ENCODE data around the gene ANKRD17. TPM values are rescaled to one million over a fixed set of nuclear protein-coding genes. Genes with fewer than 3 reads are reported as not detected.

ANKRD17 gene
- total RNA-seq, 2 experiments from 2014 or later: 50.6 to 57.5 TPM

- no peak overlapping the region for H3K27ac Mint-ChIP-seq
- no peak overlapping the region for H3K4me3 Mint-ChIP-seq
- peaks cover 88% of the 10 kb centered on the region for H3K36me3 Mint-ChIP-seq
- H3K9me3 Mint-ChIP-seq (ENCODE audit: low read depth): peaks cover 14% of the 10 kb centered on the region
- CTCF ChIA-PET: no interaction called here
- no peak for DNase-seq
- no peak for ATAC-seq
- H3K4me1 Mint-ChIP-seq: peaks cover 3% of the 10 kb centered on the region
- no peaks in the 10 kb centered on the region for H3K27me3 Mint-ChIP-seq
Measured at GRCh38 chr4:73170518-73171198, 87.9 kb downstream of the ANKRD17 start.

GRCh38 chr4:73166212-73166611 lies 92.4 kb downstream of the ANKRD17 start:
- Mint-ChIP-seq H3K4me1 (no peaks in the 10 kb centered on the region), H3K4me3 (no peak overlapping the region), H3K27ac (no peak overlapping the region), H3K27me3 (no peaks in the 10 kb centered on the region), H3K36me3 (peaks cover 69% of the 10 kb centered on the region), H3K9me3 (ENCODE audit: low read depth) (peaks cover 10% of the 10 kb centered on the region)
- no peak for ATAC-seq
- no peak for DNase-seq
- CTCF ChIA-PET: interaction anchor here (1.3 kb wide), 1 partner anchor 19 kb away, joined by 3 read pairs; no protein-coding TSS in a partner anchor

GRCh38 chr4:73161527-73162185 lies 96.9 kb downstream of the ANKRD17 start:
- Mint-ChIP-seq H3K4me1 (no peaks in the 10 kb centered on the region), H3K4me3 (no peak overlapping the region), H3K9me3 (ENCODE audit: low read depth) (peaks cover 10% of the 10 kb centered on the region), H3K36me3 (peaks cover 54% of the 10 kb centered on the region), H3K27ac (no peak overlapping the region), H3K27me3 (no peaks in the 10 kb centered on the region)
- CTCF ChIA-PET: no interaction called here
- DNase-seq (no peak), ATAC-seq (no peak)

GRCh38 chr4:73156394-73156793 lies 102.2 kb downstream of the ANKRD17 start:
- H3K27ac Mint-ChIP-seq: no peak overlapping the region
- CTCF ChIA-PET: no interaction called here
- no peak for DNase-seq
- no peaks in the 10 kb centered on the region for H3K4me1 Mint-ChIP-seq
- ATAC-seq: no peak
- no peak overlapping the region for H3K4me3 Mint-ChIP-seq
- peaks cover 3% of the 10 kb centered on the region for H3K9me3 Mint-ChIP-seq (ENCODE audit: low read depth)
- peaks cover 49% of the 10 kb centered on the region for H3K36me3 Mint-ChIP-seq
- H3K27me3 Mint-ChIP-seq: no peaks in the 10 kb centered on the region

- H3K4me1 Mint-ChIP-seq: no peaks in the 10 kb centered on the region
- no peak overlapping the region for H3K4me3 Mint-ChIP-seq
- H3K27ac Mint-ChIP-seq: no peak overlapping the region
- peaks cover 46% of the 10 kb centered on the region for H3K36me3 Mint-ChIP-seq
- DNase-seq (no peak), ATAC-seq (no peak)
- H3K9me3 Mint-ChIP-seq (ENCODE audit: low read depth): peaks cover 3% of the 10 kb centered on the region
- no peaks in the 10 kb centered on the region for H3K27me3 Mint-ChIP-seq
- CTCF ChIA-PET: interaction anchor here (0.6 kb wide), 1 partner anchor 207 kb away, joined by 3 read pairs; no protein-coding TSS in a partner anchor
Measured at GRCh38 chr4:73152893-73153292, 105.7 kb downstream of the ANKRD17 start.

- DNase-seq (no peak), ATAC-seq (no peak)
- Mint-ChIP-seq H3K27ac (no peak overlapping the region), H3K4me3 (no peak overlapping the region), H3K36me3 (peaks cover 43% of the 10 kb centered on the region), H3K4me1 (no peaks in the 10 kb centered on the region), H3K27me3 (no peaks in the 10 kb centered on the region), H3K9me3 (ENCODE audit: low read depth) (no peaks in the 10 kb centered on the region)
- CTCF ChIA-PET: no interaction called here
Measured at GRCh38 chr4:73142995-73143547, 115.5 kb downstream of the ANKRD17 start.

- no peak for DNase-seq
- ATAC-seq: no peak
- Mint-ChIP-seq H3K9me3 (ENCODE audit: low read depth) (no peaks in the 10 kb centered on the region), H3K4me3 (no peak overlapping the region), H3K27ac (no peak overlapping the region), H3K36me3 (peaks cover 39% of the 10 kb centered on the region), H3K4me1 (peaks cover 7% of the 10 kb centered on the region), H3K27me3 (no peaks in the 10 kb centered on the region)
- CTCF ChIA-PET: interaction anchor here (0.8 kb wide), 1 partner anchor 19 kb away, joined by 3 read pairs; no protein-coding TSS in a partner anchor
Measured at GRCh38 chr4:73139991-73140390, 118.6 kb downstream of the ANKRD17 start.

- no peak for ATAC-seq
- Mint-ChIP-seq H3K27ac (no peak overlapping the region), H3K36me3 (peaks cover 38% of the 10 kb centered on the region), H3K4me3 (no peak overlapping the region), H3K9me3 (ENCODE audit: low read depth) (no peaks in the 10 kb centered on the region), H3K27me3 (no peaks in the 10 kb centered on the region), H3K4me1 (peaks cover 7% of the 10 kb centered on the region)
- CTCF ChIA-PET: interaction anchor here (0.7 to 0.8 kb wide), 2 partner anchors 19 to 118 kb away, joined by 3 read pairs; no protein-coding TSS in a partner anchor
- DNase-seq: no peak
Measured at GRCh38 chr4:73139245-73139644, 119.4 kb downstream of the ANKRD17 start.

GRCh38 chr4:73137121-73137520 lies 121.5 kb downstream of the ANKRD17 start:
- ATAC-seq (no peak), DNase-seq (no peak)
- H3K27me3 Mint-ChIP-seq: no peaks in the 10 kb centered on the region
- CTCF ChIA-PET: no interaction called here
- H3K27ac Mint-ChIP-seq: no peak overlapping the region
- no peaks in the 10 kb centered on the region for H3K9me3 Mint-ChIP-seq (ENCODE audit: low read depth)
- H3K4me3 Mint-ChIP-seq: no peak overlapping the region
- H3K4me1 Mint-ChIP-seq: peaks cover 7% of the 10 kb centered on the region
- peaks cover 40% of the 10 kb centered on the region for H3K36me3 Mint-ChIP-seq

GRCh38 chr4:73133784-73134183 lies 124.8 kb downstream of the ANKRD17 start:
- no peaks in the 10 kb centered on the region for H3K9me3 Mint-ChIP-seq (ENCODE audit: low read depth)
- peaks cover 7% of the 10 kb centered on the region for H3K4me1 Mint-ChIP-seq
- H3K36me3 Mint-ChIP-seq: peaks cover 34% of the 10 kb centered on the region
- DNase-seq (no peak), ATAC-seq (no peak)
- CTCF ChIA-PET: no interaction called here
- no peaks in the 10 kb centered on the region for H3K27me3 Mint-ChIP-seq
- no peak overlapping the region for H3K4me3 Mint-ChIP-seq
- H3K27ac Mint-ChIP-seq: no peak overlapping the region

GRCh38 chr4:73131281-73131680 lies 127.3 kb downstream of the ANKRD17 start:
- H3K4me3 Mint-ChIP-seq: no peak overlapping the region
- CTCF ChIA-PET: no interaction called here
- H3K27ac Mint-ChIP-seq: no peak overlapping the region
- no peak for DNase-seq
- H3K4me1 Mint-ChIP-seq: no peaks in the 10 kb centered on the region
- H3K27me3 Mint-ChIP-seq: no peaks in the 10 kb centered on the region
- H3K36me3 Mint-ChIP-seq: peaks cover 26% of the 10 kb centered on the region
- H3K9me3 Mint-ChIP-seq (ENCODE audit: low read depth): no peaks in the 10 kb centered on the region
- ATAC-seq: no peak

- Mint-ChIP-seq H3K36me3 (peaks cover 30% of the 10 kb centered on the region), H3K27me3 (no peaks in the 10 kb centered on the region), H3K4me3 (no peak overlapping the region), H3K27ac (no peak overlapping the region), H3K9me3 (ENCODE audit: low read depth) (no peaks in the 10 kb centered on the region), H3K4me1 (no peaks in the 10 kb centered on the region)
- ATAC-seq: no peak
- no peak for DNase-seq
- CTCF ChIA-PET: interaction anchor here (1.5 to 2.9 kb wide), 2 partner anchors 128 to 129 kb away, joined by 4 to 10 read pairs; partner anchors contain the start of gene ANKRD17
Measured at GRCh38 chr4:73129319-73129718, 129.3 kb downstream of the ANKRD17 start.

- Mint-ChIP-seq H3K27me3 (no peaks in the 10 kb centered on the region), H3K4me1 (no peaks in the 10 kb centered on the region), H3K4me3 (no peak overlapping the region), H3K9me3 (ENCODE audit: low read depth) (no peaks in the 10 kb centered on the region), H3K27ac (no peak overlapping the region), H3K36me3 (peaks cover 27% of the 10 kb centered on the region)
- peak; percentile 66 for ATAC-seq
- DNase-seq: no peak
- CTCF ChIA-PET: interaction anchor here (0.8 to 2.9 kb wide), 3 partner anchors 10 to 131 kb away, joined by 3 to 10 read pairs (median 3); partner anchors contain the start of gene ANKRD17
Measured at GRCh38 chr4:73127839-73128453, 130.7 kb downstream of the ANKRD17 start.

Data from activated CD8-positive, alpha-beta memory T cell treated with anti-CD3 and anti-CD28 coated beads, Interleukin-2, amount 10 ng/mL, durations not matched to agents 7 days and 5 days (primary cell).